NCI-H2196 (cell line): Measurements from ENCODE around the gene PAPPA2.
"Not testable (repeated sequence)": the region's sequence is repeated elsewhere in the genome, so short reads cannot be mapped to it uniquely, and the experiment has no call there.

Experiments
- DNase-seq: peaks from one replicate; lab custom pipeline; 2025; ENCODE audit not compliant: unreplicated experiment; lab: John Stamatoyannopoulos, UW

The PAPPA2 gene, protein sequence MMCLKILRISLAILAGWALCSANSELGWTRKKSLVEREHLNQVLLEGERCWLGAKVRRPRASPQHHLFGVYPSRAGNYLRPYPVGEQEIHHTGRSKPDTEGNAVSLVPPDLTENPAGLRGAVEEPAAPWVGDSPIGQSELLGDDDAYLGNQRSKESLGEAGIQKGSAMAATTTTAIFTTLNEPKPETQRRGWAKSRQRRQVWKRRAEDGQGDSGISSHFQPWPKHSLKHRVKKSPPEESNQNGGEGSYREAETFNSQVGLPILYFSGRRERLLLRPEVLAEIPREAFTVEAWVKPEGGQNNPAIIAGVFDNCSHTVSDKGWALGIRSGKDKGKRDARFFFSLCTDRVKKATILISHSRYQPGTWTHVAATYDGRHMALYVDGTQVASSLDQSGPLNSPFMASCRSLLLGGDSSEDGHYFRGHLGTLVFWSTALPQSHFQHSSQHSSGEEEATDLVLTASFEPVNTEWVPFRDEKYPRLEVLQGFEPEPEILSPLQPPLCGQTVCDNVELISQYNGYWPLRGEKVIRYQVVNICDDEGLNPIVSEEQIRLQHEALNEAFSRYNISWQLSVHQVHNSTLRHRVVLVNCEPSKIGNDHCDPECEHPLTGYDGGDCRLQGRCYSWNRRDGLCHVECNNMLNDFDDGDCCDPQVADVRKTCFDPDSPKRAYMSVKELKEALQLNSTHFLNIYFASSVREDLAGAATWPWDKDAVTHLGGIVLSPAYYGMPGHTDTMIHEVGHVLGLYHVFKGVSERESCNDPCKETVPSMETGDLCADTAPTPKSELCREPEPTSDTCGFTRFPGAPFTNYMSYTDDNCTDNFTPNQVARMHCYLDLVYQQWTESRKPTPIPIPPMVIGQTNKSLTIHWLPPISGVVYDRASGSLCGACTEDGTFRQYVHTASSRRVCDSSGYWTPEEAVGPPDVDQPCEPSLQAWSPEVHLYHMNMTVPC (N-terminal part only)

DNA sequence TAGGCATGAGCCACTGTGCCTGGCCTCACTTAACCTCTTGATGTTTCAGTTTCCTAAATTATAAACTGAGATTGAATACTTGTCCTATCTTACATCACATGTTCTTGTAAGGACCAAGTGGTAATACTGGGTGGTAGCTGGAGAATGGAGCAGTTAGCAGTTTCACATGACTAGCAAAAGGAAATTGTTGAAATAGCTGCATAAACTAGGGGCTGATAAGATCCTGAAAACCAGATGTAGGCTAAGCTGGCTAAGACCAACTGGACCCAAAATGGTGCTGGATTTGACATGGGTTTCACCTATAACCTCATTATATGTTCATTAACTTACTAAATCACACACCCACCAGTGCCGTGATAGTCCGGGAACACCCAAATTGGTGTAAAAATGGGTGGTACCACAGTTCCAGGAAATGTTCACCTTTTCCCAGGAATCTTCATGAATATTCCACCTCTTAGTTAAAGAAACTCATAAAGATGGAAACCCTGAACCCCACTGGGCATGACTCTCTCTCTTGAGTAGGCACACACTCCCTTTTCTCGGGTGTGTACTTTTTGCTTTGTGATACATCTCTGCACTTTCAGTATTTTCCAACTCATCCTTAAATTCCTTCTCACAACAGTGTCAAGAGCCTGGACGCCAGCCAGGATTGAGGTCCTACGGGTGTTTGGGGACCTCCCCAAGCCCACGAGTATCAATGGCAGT is at the start of gene PAPPA2:
TSS of gene PAPPA2 (plus strand) at position 502 of the 705 bp plus-strand sequence. CDS start 93,148 bp downstream, outside the sequence.
- no peak for DNase-seq

DNA sequence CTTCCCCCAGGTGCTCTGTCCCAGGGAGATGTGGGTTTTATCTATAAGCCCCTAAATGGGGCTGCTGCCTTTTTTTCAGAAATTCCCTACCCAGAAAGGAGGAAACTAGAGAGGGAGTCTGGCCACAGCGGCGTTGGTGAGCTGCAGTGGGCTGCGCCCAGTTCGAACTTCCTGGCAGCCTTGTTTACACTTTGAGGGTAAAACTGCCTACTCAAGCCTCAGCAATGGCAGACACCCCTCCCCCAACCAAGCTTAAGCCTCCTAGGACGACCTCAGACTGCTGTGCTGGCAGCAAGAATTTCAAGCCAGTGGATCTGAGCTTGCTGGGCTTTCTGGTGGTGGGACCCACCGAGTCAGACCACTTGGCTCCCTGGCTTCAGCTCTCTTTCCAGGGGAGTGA is 46.2 kb upstream of the PAPPA2 start:
- DNase-seq: no peak

DNA sequence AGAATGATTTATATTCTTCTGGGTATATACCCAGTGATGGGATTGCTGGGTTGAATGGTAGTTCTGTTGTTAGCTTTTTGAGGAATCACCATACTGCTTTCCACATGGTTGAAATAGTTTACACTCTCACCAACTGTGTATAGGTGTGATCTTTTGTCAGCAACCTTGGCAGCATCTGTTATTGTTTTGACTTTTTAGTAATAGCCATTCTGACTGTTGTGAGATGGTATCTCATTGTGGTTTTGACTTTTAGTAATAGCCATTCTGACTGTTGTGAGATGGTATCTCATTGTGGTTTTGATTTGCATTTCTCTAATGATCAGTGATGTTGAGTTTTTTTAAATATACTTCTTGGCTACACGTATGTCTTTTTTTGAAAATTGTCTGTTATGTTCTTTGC is 43.4 kb upstream of the PAPPA2 start:
- DNase-seq: not testable (repeated sequence)

DNA sequence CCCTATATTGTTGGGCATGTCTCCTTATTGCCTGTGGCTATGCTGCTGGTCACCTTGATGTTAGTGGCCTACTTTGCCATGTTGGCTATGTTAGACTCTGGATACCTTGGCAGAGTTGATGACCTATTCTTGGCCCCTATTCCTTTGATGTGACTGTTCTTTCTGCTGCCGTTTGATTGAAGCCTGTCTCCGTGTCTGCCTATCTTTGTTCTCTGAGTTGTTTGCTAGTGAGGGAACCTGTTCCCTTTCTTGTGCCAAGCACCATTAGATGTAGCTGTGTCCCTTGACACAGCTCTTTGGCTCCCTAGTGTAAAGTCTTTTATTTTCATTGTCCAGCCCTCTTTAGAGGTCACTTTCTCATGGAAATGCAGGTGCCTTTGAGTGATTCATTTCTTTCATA is 28.7 kb upstream of the PAPPA2 start:
- no peak for DNase-seq

DNA sequence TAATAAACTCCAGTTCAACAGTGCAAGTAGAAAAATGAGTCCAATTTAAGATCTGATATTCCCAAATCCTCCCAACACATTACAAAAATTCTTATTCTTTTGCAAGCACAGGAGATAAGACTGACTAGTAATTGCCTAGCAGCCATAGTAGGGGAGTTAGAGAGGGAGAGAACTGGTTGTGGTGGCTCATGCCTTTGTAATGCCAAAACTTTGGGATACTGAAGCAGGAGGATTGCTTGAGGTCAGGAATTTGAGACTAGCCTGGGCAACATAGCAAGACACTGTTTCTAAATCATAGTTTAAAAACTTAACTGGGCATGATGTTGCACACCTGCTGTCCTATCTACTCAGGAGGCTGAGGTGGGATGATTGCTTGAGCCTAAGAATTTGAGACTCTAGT is 26.7 kb upstream of the PAPPA2 start:
- DNase-seq: no peak

DNA sequence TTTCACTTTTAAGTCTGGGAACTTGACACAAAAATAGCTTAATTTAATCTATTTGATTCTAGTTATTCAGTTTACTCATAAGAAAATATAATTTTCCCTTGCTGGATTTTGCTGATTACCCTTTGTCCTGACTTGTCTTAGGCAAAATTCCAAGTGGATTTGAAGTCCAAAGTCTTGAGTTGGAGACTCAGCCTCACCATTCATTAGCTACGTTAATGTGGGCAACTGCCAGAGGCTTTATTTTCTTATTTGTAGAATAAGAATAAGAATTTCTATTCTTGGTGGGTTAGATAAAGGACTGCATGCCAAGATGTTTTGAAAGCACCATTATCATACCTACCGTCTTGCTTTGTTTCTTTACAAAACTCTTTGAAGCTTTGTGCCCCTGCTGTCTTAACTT is 22.8 kb upstream of the PAPPA2 start:
- DNase-seq: no peak

DNA sequence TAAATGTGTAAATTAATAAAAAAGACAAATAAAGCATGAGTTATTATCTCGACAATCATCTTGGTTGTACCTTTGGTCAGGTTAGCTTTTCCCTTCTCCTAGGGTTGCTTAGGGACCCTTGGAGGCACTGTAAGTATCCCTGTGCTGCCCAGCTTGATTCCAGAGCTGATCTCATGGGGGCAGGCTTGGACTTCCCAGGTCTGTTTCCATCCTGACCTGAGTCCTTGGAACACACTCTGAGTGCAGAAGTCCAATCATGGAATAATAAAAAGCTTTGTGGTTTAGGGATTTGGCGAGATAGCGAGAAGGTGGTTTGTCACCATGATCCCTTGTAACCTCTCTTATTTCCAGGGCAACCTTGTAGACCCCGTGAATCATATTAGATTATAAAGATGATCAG is 18.7 kb upstream of the PAPPA2 start:
- DNase-seq: no peak

DNA sequence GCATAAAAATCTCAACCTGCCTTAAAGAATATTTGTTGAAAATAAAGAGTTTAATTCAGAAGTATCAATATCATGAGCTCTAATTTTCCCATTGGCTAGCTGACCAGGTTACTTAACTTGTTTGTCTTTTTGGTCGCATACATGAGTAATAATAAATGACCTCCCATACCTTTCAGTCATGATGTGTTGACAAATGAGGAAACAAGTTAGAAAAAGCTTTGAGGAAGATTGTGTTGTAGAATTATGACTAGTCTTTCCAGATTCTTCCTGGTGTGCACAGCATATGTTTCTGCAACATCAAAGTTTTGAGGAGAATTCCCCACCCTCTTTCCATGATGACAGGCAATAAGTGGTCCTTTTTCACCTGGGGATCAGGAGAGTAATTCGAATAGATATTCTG is 17.6 kb upstream of the PAPPA2 start:
- DNase-seq: no peak

DNA sequence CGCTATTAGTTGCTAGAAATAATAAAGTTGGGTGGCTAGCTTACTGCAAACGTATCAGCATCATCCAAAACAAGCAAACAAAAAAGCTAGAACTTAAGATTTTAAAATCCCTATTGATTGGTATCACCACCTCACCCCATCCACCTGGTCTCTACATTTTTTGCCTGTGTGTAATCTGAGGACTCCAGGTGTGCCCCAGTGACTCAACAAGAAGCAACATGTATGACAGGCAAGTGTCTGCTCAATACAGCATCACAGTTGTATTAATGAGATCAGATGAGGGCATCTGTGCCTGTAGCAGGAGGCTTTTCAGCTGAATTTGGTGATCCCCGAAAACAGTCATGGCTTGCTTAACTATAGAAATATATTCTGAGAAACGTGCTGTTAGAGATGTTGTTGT is 14.6 kb upstream of the PAPPA2 start:
- DNase-seq: no peak

DNA sequence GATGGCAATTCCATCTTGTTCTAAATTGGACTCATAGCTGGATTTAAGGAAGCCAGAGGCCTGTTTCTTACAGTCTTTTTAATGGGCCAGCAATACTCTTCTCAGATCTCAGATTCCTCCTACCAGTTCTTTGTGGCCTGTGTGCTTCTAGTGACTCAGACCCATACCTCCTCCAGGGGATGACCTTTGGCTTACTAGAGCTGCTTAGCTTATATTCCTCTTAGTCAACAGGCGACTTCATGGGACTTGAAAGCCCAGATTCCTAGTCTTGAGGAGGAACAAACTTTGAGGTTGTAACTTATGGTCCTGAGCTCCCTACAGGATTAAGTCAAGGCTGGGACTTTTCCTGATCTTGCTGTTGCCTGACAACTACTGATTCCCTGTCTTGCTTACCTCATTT is 12.4 kb upstream of the PAPPA2 start:
- no peak for DNase-seq

DNA sequence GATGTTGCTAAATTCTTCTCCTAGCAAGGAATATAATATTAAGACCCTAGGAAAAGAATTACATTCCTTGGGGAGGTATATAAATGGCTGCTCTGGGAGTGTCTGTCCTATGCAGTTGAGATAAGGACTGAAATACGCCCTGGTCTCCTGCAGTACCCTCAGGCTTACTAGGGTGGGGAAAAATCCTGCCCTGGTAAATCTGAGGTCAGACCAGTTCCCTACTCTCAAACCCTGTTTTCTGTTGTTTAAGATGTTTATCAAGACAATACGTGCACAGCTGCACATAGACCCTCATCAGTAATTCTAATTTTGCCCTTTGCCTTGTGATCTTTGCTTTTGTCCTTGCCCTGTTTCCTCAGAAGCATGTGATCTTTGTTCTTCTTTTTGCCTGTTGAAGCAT is 11.2 kb upstream of the PAPPA2 start:
- DNase-seq: not testable (repeated sequence)

DNA sequence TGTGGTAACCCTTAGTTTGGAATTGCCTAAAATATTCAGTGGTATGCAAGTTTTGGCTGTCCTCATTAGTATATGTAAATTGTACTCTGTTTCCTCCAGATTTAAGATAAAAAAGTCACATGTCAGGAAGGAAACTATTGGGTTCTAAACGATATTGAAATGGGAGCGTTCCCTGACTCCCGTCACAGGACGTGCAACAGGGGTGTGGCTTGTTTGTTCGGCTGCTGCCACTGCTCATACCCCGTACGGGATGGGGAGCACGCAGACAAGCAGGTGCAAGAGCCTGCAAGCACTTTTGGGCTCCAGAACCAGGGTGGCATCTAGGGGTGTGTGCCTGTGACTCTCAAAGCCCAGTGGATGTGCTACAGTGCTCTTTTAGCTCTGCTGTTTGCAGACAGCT is 6.2 kb upstream of the PAPPA2 start:
- DNase-seq: no peak

DNA sequence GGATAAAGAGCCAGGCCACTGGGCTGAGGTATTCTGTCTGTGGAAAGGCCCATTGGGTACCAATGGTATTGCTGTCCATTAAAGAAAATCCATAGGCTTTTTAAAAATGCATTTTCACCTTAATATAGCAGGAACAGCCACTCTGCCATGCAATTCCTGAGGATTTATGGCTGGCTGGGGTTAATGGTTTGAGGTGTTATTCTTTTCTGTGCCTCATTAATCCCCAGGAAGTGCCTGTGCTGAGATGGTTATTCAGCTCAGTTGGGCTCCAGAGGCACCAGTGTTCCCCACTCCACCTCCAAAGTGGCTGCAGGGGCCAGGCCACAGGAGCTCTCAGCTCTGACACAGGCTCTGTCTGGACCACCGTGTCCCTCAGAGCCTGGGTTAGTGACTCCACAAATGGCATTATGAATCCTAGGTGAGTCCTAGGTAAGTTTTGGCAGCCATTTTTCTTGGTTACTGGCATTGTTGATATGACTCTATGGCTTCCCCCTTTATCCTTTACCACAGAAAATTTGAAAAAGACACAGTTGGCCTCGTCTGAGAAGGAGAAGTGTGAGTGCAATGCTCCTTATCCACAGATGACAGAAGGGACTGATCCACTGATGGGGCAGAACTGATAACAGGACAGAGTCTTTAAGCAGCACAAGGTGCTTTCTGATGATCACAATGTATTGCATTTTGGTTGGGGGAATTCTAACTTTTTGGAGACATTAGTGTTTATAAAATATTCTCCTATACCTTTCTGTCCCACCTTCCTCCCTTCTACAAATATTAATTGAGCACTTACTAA is 2.2 kb upstream of the PAPPA2 start:
- no peak for DNase-seq

DNA sequence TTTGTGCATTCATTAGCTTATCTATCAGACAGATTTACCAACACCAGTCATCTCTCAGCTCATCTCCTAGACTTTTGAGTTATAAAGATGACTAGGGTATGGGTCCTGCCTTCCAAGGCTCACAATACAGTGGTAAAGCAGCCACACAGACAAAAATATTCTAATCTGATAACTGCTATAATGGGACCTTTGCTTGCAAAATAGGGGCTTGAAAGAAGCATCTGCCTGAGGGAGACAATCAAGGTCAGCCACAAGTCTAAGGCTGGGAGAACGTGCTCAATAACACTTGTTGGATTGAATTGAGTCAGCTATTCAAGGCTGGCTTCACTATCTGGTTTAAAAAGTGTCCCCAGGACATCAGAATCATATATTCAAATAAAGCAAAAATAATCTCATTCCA is 1.4 kb upstream of the PAPPA2 start:
- DNase-seq: no peak

DNA sequence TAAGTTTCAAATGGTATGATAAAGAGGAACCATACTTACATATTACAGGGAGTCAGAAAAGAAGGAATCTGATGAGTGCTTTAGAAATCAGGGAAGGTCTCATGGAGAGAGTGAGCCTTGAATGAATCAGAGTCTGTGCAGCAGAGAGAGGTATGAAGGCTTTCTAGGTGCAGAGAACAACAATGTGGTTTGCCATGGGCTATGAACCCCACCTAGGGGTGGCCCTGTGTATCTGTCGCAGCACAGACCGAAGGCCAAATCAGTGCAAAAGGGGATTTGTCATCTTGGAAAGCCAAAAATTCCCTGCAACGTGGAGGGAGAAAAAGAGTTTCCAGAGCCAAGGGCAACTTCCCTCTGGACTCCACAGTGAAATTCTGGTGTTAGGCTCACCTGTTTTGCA is 3.5 kb downstream of the PAPPA2 start:
- DNase-seq: no peak

DNA sequence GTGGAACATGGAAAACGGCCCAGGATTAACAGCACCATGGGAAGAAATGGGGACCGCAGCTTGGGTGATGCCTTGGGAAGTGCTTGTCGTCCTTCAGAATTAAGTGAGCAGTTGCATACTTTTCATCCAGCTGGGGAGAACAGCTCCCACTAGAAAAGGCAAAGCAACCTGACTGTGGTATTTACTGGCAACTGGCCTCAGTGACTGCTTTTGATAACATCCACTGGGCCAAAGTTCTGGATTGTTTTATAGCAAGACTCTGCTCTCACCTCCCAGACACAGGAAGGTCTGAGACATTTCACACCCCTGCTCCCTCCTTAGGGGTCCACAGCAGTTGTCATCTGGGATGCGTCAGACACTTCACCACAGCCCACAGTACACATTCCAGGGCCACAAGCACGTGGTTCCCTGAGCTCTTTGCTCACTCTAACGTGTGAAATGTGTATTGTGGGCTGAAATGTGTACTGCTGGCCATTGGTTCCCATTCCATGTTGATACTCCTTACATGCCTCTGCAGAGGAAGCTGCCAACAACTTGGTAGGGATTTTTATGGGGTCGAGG is 6.6 kb downstream of the PAPPA2 start:
- no peak for DNase-seq

DNA sequence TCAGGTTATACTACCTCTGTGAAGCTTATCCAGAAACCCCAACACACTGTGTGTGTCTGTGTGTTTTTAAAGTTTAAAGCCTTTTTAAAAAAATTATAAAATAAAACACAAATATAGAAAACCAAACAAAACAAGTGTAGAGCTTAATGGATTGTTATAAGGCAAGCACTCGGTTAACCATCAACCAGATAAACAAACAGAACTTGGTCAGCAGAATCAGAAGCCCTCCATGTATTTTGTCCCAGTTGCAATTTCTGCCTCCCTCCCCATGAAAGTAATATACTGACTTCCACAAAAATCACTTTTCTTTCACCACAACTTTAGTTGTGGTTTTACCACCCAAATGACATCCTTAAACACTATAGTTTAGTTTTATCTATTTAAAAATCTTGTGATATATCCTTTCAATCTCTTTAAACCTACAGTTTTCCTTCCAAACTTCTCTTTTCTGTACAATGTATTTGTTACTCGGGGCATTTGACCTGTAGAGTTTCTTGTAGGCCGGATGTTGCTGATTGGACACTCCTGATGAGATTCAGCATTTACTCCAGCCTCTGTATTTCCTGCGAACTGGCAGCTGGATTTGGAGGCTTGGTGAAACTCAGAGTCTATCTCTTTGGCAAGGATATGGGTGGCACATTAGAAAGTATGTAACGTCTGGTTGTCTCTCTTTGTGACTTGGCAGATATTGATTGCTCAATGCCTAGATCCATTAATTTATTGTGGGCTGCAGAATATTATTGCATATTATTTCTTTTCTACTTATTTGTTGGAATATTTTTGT is 8.6 kb downstream of the PAPPA2 start:
- no peak for DNase-seq

DNA sequence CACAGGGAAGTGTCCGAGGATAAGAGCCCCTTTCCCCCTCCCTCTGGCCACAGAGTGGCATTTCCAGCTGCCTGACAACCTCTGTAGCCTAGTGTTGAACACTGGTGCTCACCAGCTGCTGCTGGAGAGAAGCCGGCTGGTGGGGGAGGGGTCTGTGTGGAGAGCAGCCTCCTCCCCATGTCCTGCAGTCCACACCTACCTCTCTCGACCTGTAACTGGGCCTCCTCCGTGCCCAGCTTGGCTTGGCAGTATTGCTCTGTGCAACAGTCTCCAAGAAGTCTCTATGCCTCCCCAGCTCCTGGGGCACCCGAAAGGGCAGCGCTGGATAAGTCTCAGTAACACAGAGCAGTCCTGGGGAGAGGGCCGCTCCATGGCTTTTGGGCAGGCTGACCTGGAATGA is 17.0 kb downstream of the PAPPA2 start:
- no peak for DNase-seq

DNA sequence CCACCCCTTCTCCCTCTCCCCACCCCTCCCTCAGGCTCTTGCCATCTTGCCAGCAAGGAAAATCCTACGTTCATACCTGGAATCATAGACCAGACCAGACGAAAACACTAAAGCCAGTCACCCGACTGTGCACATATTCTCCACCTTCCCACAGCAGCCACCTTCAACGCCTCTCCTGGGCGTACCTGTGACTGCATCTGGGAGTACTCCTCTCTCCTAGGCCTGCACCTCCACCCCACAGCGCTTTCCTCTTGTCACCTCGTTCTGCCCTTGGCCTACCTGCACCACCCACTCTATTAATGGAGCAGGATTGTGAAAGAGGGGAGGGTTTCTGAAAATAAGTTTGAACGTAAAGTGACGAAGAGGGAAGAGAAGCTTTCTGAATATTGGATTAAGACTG is 17.8 kb downstream of the PAPPA2 start:
- no peak for DNase-seq

DNA sequence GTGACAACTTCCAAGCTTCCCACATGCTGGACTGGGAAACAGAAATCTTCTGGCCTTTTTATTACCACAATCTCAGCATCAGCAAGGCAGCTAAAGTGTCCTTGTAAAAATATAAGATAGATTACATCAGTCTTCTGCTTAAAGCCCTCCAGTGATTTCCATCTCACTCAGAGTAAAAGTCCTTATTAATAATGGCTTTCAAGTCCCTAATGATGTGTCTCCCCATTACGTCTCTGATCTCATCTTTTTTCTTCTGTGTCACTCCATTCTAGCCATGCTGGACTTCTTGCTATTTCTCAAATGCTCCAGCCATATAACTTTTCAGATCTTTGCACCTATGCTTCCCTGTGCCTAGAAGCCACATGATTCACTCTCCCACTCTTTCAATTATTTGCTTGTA is 22.1 kb downstream of the PAPPA2 start:
- no peak for DNase-seq
